SK-N-MC (cell line): ENCODE measurements around the gene PRRT1.
"Not testable (repeated sequence)": the region's sequence is repeated elsewhere in the genome, so short reads cannot be mapped to it uniquely, and the experiment has no call there.

ENCODE experiments used
- DNase-seq: peaks from one replicate; pipeline ENCODE4 v3.0.0-alpha.2; 2011; ENCODE audit warnings: low read depth, low spot score
- H3K27ac ChIP-seq: fragments of 200-600 bp; sonication (generic); 2 replicates; pipeline ENCODE4 v1.5.1; 2016; ENCODE audit warnings: mixed run types
- H3K36me3 ChIP-seq: fragments of 200-600 bp; sonication (generic); 2 replicates; pipeline ENCODE4 v1.6.1; 2017; ENCODE audit warnings: antibody characterized with exemption, low read length, mixed read lengths; ENCODE audit not compliant: insufficient read depth
- H3K4me3 ChIP-seq: fragments of 200-600 bp; sonication (generic); 2 replicates; pipeline ENCODE4 v1.5.1; 2016
- H3K9ac ChIP-seq: fragments of 200-600 bp; sonication (generic); 2 replicates; pipeline ENCODE4 v1.8.0; 2017; ENCODE audit warnings: mixed run types, mixed read lengths; ENCODE audit not compliant: insufficient read length
- H3K9me3 ChIP-seq: fragments of 200-600 bp; sonication (generic); 2 replicates; pipeline ENCODE4 v1.6.1; 2017; ENCODE audit warnings: low read depth, mild to moderate bottlenecking, antibody characterized with exemption, low read length, moderate library complexity, mixed read lengths
- EZH2 ChIP-seq: fragments of 200-600 bp; sonication (generic); IDR thresholded peaks from one replicate; pipeline ENCODE4 v1.6.1; 2017; ENCODE audit warnings: antibody characterized with exemption
- FOXP2 ChIP-seq: optimal IDR thresholded peaks from 2 replicates; pipeline ENCODE3; 2011; ENCODE audit warnings: mild to moderate bottlenecking, moderate library complexity; ENCODE audit not compliant: insufficient read depth; ENCODE audit errors: extremely low read length, control extremely low read depth
- POLR2AphosphoS5 ChIP-seq: IDR thresholded peaks from 2 replicates; pipeline ENCODE4 v1.6.1; 2012; ENCODE audit warnings: mild to moderate bottlenecking, low read depth, low read length, borderline replicate concordance

PRRT1 gene

GRCh38 chr6:32194825-32195651, 43.3 kb upstream of the PRRT1 start:
- DNase-seq: no peak
- Histone ChIP-seq H3K4me3 (peak overlapping the region; percentile 87), H3K9ac (peak overlapping the region; percentile 83), H3K9me3 (no peaks in the 10 kb centered on the region), H3K27ac (peak overlapping the region; percentile 97), H3K36me3 (no peaks in the 10 kb centered on the region)
- no peak for TF ChIP-seq EZH2
- no peak for TF ChIP-seq FOXP2
- TF ChIP-seq POLR2AphosphoS5: peak; percentile 78

GRCh38 chr6:32194388-32194787, 42.6 kb upstream of the PRRT1 start:
- DNase-seq: no peak
- H3K27ac ChIP-seq: peak overlapping the region; percentile 97
- H3K36me3 ChIP-seq: no peaks in the 10 kb centered on the region
- no peak overlapping the region for H3K9ac ChIP-seq
- no peaks in the 10 kb centered on the region for H3K9me3 ChIP-seq
- TF ChIP-seq POLR2AphosphoS5 (no peak), EZH2 (no peak), FOXP2 (no peak)
- H3K4me3 ChIP-seq: peak overlapping the region; percentile 87

DNA sequence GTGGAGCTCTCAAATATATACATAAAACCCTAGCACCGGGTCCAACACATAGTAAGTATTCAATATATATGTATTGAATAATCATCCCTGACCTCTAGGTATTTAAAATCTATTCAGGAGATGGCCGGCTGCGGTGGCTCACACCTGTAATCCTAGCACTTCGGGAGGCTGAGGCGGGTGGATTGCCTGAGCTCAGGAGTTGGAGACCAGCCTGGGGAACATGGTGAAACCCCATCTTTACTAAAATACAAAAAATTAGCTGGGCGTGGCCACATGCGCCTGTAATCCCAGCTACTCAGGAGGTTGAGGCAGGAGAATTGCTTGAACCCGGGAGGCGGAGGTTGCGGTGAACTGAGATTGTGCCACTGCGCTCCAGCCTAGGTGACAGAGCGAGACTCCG, 41.4 kb upstream of the PRRT1 start:
- peak overlapping the region; percentile 97 for H3K27ac ChIP-seq
- H3K9ac ChIP-seq: peak overlapping the region; percentile 57
- H3K36me3 ChIP-seq, DNase-seq, H3K9me3 ChIP-seq: not testable (repeated sequence)
- peak overlapping the region; percentile 69 for H3K4me3 ChIP-seq

GRCh38 chr6:32192608-32193039, 40.9 kb upstream of the PRRT1 start, which contains the start of gene GPSM3:
TSS of gene GPSM3 (minus strand) at chr6:32192643. CDS start at chr6:32192513, 130 bp downstream.
- peak; percentile 91 for DNase-seq
- peak within 1 kb of the TSS; percentile 97 for H3K27ac ChIP-seq
- H3K4me3 ChIP-seq: peak within 1 kb of the TSS; percentile 69

DNA sequence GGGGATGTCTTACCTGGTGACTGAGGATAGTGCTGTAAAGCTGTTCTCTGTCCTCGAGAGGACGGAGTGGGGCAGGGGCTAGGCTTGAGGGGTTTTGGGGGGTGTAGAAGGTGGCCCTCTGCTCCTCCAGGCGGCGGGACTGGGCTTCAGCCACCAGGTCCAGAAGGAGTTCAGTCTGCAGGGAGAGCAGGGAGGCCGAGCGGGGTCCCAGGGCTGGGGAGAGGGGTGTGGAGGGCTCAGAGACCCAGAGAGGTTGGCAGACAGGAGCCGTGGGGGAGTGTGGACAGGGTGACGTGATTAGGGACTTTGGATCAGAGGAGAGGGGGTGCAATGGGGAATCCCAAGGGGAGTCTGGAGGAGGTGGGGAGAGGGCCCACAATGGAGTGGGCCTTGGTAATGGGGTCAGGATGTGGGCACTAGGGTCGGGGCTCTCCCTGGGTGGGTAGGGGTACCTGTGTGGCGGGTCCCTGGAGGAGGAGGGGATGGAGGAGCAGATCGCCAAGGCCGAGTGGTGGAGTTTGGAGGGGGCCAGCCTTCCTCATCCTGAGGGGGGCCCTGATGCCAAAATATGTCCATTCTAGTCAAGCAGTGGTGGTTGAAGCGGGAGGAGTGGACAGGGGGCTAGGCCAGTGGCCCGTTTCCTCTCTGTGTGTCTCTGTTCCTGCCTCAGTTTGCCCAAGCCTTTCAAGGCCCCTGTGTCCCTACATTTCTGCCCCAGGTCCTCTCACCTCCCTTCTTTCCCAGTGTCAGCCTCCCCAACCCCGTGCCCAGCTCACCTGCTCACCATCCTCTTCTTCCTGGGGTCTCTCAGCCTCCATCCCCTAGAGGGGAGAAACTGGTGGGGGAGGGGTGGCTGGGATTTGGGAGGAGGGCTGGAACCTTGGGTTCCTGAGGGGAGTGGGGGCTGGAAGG, 40.2 kb upstream of the PRRT1 start:
- no peak for DNase-seq
- Histone ChIP-seq H3K36me3 (peaks cover 15% of the 10 kb centered on the region), H3K9ac (peak overlapping the region; percentile 66), H3K4me3 (peak overlapping the region; percentile 69), H3K9me3 (no peaks in the 10 kb centered on the region), H3K27ac (peak overlapping the region; percentile 97)
- TF ChIP-seq FOXP2: no peak
- no peak for TF ChIP-seq POLR2AphosphoS5
- TF ChIP-seq EZH2: no peak

More at GRCh38 chr6:32192608-32193039, 40.9 kb upstream of the PRRT1 start, which contains the start of gene GPSM3:
- TF ChIP-seq FOXP2 (peak; percentile 69), EZH2 (no peak), POLR2AphosphoS5 (peak; percentile 65)
- peaks cover 8% of the 10 kb centered on the region for H3K36me3 ChIP-seq
- H3K9ac ChIP-seq: peak within 1 kb of the TSS; percentile 66
- no peaks in the 10 kb centered on the region for H3K9me3 ChIP-seq

GRCh38 chr6:32190911-32191677, 39.4 kb upstream of the PRRT1 start:
- peak overlapping the region; percentile 97 for H3K27ac ChIP-seq
- no peak for TF ChIP-seq FOXP2
- no peak for TF ChIP-seq EZH2
- no peak for TF ChIP-seq POLR2AphosphoS5
- H3K9me3 ChIP-seq: no peaks in the 10 kb centered on the region
- H3K36me3 ChIP-seq: peaks cover 21% of the 10 kb centered on the region
- no peak for DNase-seq
- peak overlapping the region; percentile 87 for H3K4me3 ChIP-seq
- H3K9ac ChIP-seq: peak overlapping the region; percentile 66

DNA sequence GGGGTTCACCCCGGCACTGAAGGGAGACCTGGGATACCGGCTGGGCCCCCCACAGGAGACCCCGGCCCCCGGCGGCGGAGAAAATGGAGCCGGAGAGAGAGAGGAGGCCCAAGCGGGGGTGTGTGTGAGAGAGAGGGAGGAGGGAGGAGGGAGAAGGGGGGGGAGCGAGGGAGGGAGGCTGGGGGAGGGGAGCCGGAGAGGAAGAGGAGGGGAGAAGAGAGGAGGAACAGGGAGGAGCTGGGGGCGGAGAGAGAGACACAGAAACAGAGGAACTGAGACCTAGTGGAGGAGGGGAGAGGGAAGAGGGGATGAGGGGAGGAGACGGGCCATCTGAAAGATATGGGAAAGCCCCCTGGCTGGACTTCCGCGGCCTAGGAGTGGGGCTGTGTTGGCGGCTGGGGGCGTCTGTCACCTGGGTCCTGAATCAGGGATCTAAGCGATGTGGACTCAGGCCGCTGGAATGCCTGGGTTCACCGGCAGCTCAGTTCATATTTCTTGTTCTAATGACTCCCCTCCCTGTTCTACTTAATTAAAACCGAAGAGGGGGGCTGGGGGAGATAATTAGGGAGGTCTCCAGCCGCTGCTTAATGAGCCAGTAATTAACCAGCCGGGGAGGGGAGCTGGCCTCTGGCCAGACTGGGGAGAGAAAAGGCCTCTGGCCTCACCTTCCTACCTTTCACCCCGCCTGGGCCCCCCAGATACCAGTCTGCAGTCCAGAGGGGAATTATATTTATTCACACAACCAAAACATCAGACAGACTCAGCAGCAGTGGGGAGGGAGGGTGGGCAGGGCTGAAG, 38.5 kb upstream of the PRRT1 start, which contains the start of gene PBX2:
Gene PBX2, minus strand, starts transcription at position 149 of the 798 bp plus-strand sequence. CDS start 287 bp downstream, outside the sequence.
- Histone ChIP-seq H3K36me3 (peaks cover 21% of the 10 kb centered on the region), H3K9ac (peak within 1 kb of the TSS; percentile 90), H3K9me3 (no peaks in the 10 kb centered on the region), H3K27ac (peak within 1 kb of the TSS; percentile 97), H3K4me3 (peak within 1 kb of the TSS; percentile 87)
- DNase-seq: peak; percentile 79
- TF ChIP-seq POLR2AphosphoS5 (peak; percentile 63), EZH2 (no peak)
